Endothelial cell of umbilical vein (primary cell): ENCODE measurements around the gene IL16.

Experiments
- EZH2 ChIP-seq: IDR thresholded peaks from 2 replicates; pipeline ENCODE4 v1.6.1; 2012; ENCODE audit warnings: borderline replicate concordance, low read depth, mild to moderate bottlenecking, moderate library complexity, low read length, inconsistent platforms; ENCODE audit not compliant: severe bottlenecking
- GATA2 ChIP-seq: IDR thresholded peaks from 2 replicates; pipeline ENCODE4 v1.7.0; 2011; ENCODE audit warnings: low read depth, mild to moderate bottlenecking, moderate library complexity, mixed read lengths, low read length; ENCODE audit not compliant: insufficient read length, insufficient read depth
- JUN ChIP-seq: IDR thresholded peaks from 2 replicates; pipeline ENCODE4 v1.6.1; 2011; ENCODE audit warnings: borderline replicate concordance, low read depth; ENCODE audit not compliant: insufficient read length, insufficient read depth
- MAX ChIP-seq: IDR thresholded peaks from 2 replicates; pipeline ENCODE4 v1.6.1; 2011; ENCODE audit not compliant: insufficient read depth, insufficient read length
- MYC ChIP-seq: IDR thresholded peaks from one replicate; pipeline ENCODE4 v1.6.1; 2011; ENCODE audit warnings: mild to moderate bottlenecking, low read depth, low read length
- POLR2A ChIP-seq: IDR thresholded peaks from 2 replicates; pipeline ENCODE4 v1.6.1; 2012; ENCODE audit warnings: low read depth, mild to moderate bottlenecking, control low read depth, low read length
- POLR2AphosphoS5 ChIP-seq: IDR thresholded peaks from 2 replicates; pipeline ENCODE4 v1.6.1; 2012; ENCODE audit warnings: low read depth, mild to moderate bottlenecking, control low read depth, low read length, moderate library complexity; ENCODE audit not compliant: insufficient read depth
- TF ChIP-seq, protein P1 (sequence below), 2 donors: IDR thresholded peaks; 1 replicate in 1 of 2; 2 replicates in 1 of 2; pipeline ENCODE4 v1.5.1; 2011; ENCODE audit warnings: low read length in 2 of 2, mild to moderate bottlenecking in 2 of 2, moderate library complexity in 2 of 2, control low read depth in 1 of 2, inconsistent platforms in 1 of 2, low read depth in 1 of 2; ENCODE audit not compliant: insufficient read depth in 1 of 2; ENCODE audit errors: extremely low read depth in 1 of 2

DNA sequence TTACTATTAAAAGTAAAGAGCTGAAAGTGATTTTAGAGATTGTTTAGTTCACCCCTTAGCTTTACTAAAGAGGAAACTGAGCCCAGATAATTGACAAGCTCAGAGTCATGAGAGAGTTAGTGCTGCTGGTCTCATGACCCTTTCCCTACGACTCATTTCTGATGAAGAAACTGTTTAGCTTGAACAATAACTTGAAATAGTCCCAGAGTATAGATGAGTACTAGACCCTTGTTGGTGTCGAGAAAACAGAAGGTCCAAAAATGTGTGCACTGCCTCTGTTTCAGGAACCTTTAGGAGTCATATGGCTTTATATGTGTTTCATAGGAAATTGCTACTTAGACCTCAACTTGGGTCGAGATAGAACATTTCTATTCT is 58.2 kb downstream of the IL16 start:
- TF ChIP-seq POLR2A: no peak
- no peak for TF ChIP-seq JUN
- TF ChIP-seq POLR2AphosphoS5: no peak
- no peak for TF ChIP-seq EZH2
- no peak for TF ChIP-seq MAX
- TF ChIP-seq, protein P1, sequence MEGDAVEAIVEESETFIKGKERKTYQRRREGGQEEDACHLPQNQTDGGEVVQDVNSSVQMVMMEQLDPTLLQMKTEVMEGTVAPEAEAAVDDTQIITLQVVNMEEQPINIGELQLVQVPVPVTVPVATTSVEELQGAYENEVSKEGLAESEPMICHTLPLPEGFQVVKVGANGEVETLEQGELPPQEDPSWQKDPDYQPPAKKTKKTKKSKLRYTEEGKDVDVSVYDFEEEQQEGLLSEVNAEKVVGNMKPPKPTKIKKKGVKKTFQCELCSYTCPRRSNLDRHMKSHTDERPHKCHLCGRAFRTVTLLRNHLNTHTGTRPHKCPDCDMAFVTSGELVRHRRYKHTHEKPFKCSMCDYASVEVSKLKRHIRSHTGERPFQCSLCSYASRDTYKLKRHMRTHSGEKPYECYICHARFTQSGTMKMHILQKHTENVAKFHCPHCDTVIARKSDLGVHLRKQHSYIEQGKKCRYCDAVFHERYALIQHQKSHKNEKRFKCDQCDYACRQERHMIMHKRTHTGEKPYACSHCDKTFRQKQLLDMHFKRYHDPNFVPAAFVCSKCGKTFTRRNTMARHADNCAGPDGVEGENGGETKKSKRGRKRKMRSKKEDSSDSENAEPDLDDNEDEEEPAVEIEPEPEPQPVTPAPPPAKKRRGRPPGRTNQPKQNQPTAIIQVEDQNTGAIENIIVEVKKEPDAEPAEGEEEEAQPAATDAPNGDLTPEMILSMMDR (IDR thresholded peaks at IDR 0.05; ENCODE audit: extremely low read depth in 1 of 2, insufficient read depth in 1 of 2, low read depth in 1 of 2, low read length in 2 of 2): no peak
- TF ChIP-seq MYC: no peak
- no peak for TF ChIP-seq GATA2
